ENCODE data around the gene VGLL4.

The VGLL4 gene

GRCh38 chr3:11651900-11652299 lies 8.2 kb upstream of the VGLL4 start:
- DNase-seq, result no peak

GRCh38 chr3:11651477-11651876 lies 7.8 kb upstream of the VGLL4 start:
- no peak for DNase-seq

GRCh38 chr3:11650391-11650790 lies 6.7 kb upstream of the VGLL4 start:
- no peak for DNase-seq

- DNase-seq, result no peak
Measured at GRCh38 chr3:11648735-11649134, 5.0 kb upstream of the VGLL4 start.

- no peak for DNase-seq
Measured at GRCh38 chr3:11643201-11643603, 513 bp downstream of the VGLL4 start.

GRCh38 chr3:11642431-11643191 lies 1.1 kb downstream of the VGLL4 start:
- peak; percentile 45 for DNase-seq

GRCh38 chr3:11641683-11642430 lies 1.9 kb downstream of the VGLL4 start:
- DNase-seq, result no peak

- DNase-seq, result no peak
Measured at GRCh38 chr3:11641316-11641682, 2.4 kb downstream of the VGLL4 start.

GRCh38 chr3:11640009-11640673 lies 3.6 kb downstream of the VGLL4 start:
- DNase-seq, result no peak

GRCh38 chr3:11638495-11639358 lies 5.0 kb downstream of the VGLL4 start:
- no peak for DNase-seq

- no peak for DNase-seq
Measured at GRCh38 chr3:11637901-11638458, 5.7 kb downstream of the VGLL4 start.

GRCh38 chr3:11636394-11636770 lies 7.3 kb downstream of the VGLL4 start:
- no peak for DNase-seq

- DNase-seq, result no peak
Measured at GRCh38 chr3:11635680-11636393, 7.9 kb downstream of the VGLL4 start.

GRCh38 chr3:11634974-11635612 lies 8.6 kb downstream of the VGLL4 start:
- no peak for DNase-seq

- no peak for DNase-seq
Measured at GRCh38 chr3:11634081-11634635, 9.6 kb downstream of the VGLL4 start.

GRCh38 chr3:11632966-11633365 lies 10.7 kb downstream of the VGLL4 start:
- no peak for DNase-seq

- DNase-seq, result no peak
Measured at GRCh38 chr3:11632564-11632963, 11.2 kb downstream of the VGLL4 start.

GRCh38 chr3:11631820-11632219 lies 11.9 kb downstream of the VGLL4 start:
- no peak for DNase-seq

GRCh38 chr3:11629716-11630115 lies 14.0 kb downstream of the VGLL4 start:
- no peak for DNase-seq

GRCh38 chr3:11627612-11628011 lies 16.1 kb downstream of the VGLL4 start:
- DNase-seq, result no peak

GRCh38 chr3:11626084-11626463 lies 17.6 kb downstream of the VGLL4 start:
- DNase-seq, result no peak

All from SIG-M5 (cell line).